Measurements from ENCODE around the gene DOCK8.
A peak's percentile ranks its signal among the peaks of the same experiment; 100 is the strongest.

DOCK8 gene

GRCh38 chr9:341634-342421 is 127.2 kb downstream of the DOCK8 start:
- POLR2A ChIA-PET: no interaction called here
- no peak for TF ChIP-seq ZNF384 (IDR thresholded peaks at IDR 0.05)
- TF ChIP-seq NFRKB (IDR thresholded peaks at IDR 0.05): no peak
- TF ChIP-seq TARDBP (IDR thresholded peaks at IDR 0.05): no peak
- TF ChIP-seq HDGF (IDR thresholded peaks at IDR 0.05; ENCODE audit: borderline replicate concordance): no peak
- TF ChIP-seq SP1 (IDR thresholded peaks at IDR 0.05): no peak
- TF ChIP-seq SUZ12 (IDR thresholded peaks at IDR 0.05): no peak
- CTCF ChIA-PET: no interaction called here
- DNase-seq (ENCODE audit: extremely low spot score): no peak

- CTCF ChIA-PET: no interaction called here
- no peak for TF ChIP-seq FOXA1 (IDR thresholded peaks at IDR 0.05)
- no peak for DNase-seq (ENCODE audit: extremely low spot score)
- POLR2A ChIA-PET: no interaction called here
Observed at GRCh38 chr9:343773-344172, 129.1 kb downstream of the DOCK8 start.

DNA sequence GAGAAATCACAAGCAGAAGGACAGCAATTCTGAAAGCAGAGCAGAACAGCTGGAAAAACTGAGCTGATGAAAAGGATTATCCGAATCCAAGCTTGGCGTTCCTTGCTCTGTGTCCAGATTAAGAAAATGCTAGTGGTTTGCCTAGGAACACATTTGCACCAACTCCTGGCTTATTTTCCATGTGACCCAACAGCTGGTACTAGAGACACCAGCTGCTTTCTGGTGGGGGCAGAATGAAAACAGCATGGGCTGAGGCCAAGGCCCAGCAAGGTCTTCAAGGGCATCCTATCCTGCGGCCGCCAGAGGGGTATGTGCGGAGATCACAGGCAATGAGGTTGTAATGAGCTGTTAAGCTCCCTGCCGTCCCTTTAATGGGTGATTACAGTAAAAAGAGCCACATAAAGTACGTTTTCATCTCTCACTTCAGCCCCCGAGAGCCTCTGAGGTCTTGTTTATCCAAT is 131.5 kb downstream of the DOCK8 start:
- no peak for TF ChIP-seq LEF1 (IDR thresholded peaks at IDR 0.05; ENCODE audit: borderline replicate concordance)
- TF ChIP-seq FOXA1 (IDR thresholded peaks at IDR 0.05): no peak
- no peak for TF ChIP-seq ZNF384 (IDR thresholded peaks at IDR 0.05)
- no peak for TF ChIP-seq FOXK2 (IDR thresholded peaks at IDR 0.05)
- TF ChIP-seq FOXM1 (IDR thresholded peaks at IDR 0.05; ENCODE audit: borderline replicate concordance): no peak
- no peak for TF ChIP-seq TARDBP (IDR thresholded peaks at IDR 0.05)
- no peak for TF ChIP-seq SP1 (IDR thresholded peaks at IDR 0.05)
- no peak for DNase-seq (ENCODE audit: extremely low spot score)
- CTCF ChIA-PET: no interaction called here
- POLR2A ChIA-PET: no interaction called here

DNA sequence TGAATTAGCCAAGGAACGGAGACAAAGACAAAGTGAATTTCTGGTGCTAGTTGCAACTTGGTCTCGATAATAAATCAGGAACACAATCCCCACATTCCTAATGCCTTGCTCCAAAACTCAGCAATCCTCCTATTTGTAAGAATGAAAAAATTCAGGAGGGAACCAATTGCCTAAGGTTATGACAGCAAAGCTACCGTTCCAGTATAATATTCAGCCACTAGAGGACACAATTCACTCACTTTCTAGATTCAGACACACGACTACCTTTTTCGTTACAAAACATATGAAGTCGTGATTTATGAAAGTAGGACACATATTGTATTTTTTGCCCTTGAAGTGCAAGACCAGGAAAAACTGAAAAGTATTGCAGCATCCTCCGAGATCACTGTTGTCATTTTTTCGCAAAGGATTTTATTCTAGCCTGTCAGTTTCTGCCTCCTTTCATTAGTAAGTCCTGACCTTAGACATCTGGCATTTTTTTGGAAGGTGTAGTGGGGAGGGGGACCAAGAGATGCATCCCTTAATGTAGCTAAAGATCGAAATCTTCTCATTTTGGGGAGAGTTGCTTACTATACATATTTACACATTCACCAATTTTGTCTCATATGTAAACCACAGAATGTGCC is 133.1 kb downstream of the DOCK8 start:
- ChIA-PET CTCF (interaction anchor here (0.7 kb wide), 1 partner anchor 91 kb away, joined by 3 read pairs; no protein-coding TSS in a partner anchor), POLR2A (no interaction called here)
- peak; percentile 19 for DNase-seq (ENCODE audit: extremely low spot score)
- TF ChIP-seq LEF1 (IDR thresholded peaks at IDR 0.05; ENCODE audit: borderline replicate concordance) (no peak), NFRKB (IDR thresholded peaks at IDR 0.05) (no peak), FOXK2 (IDR thresholded peaks at IDR 0.05) (no peak), FOXA1 (IDR thresholded peaks at IDR 0.05) (no peak), TARDBP (IDR thresholded peaks at IDR 0.05) (no peak), L3MBTL2 (conservative IDR thresholded peaks at IDR 0.05) (no peak), SUZ12 (IDR thresholded peaks at IDR 0.05) (no peak), BHLHE40 (IDR thresholded peaks at IDR 0.05; ENCODE audit: borderline replicate concordance) (no peak)

DNA sequence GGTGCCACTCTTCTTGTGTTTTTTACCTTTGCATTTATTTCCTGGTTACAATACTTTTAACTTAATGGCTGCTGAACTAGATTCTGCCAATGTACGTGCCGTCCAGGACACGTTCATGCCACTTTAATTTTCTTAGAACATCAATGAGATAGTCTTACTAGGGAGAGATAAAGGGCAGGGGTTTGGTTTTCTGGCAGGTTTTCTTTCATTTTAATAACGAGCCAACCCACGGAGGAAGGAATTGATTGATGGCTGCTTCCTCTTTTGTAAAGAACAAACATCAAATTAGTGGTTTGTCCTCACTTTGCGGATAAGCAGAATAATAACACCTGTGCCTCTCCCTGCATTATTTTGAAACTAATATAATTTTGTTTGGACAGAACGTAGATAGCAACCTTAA is 135.7 kb downstream of the DOCK8 start:
- ChIA-PET POLR2A (no interaction called here), CTCF (no interaction called here)
- TF ChIP-seq ARNT (IDR thresholded peaks at IDR 0.05): no peak
- no peak for TF ChIP-seq FOXA1 (IDR thresholded peaks at IDR 0.05)
- TF ChIP-seq FOXM1 (IDR thresholded peaks at IDR 0.05; ENCODE audit: borderline replicate concordance): no peak
- TF ChIP-seq TARDBP (IDR thresholded peaks at IDR 0.05): no peak
- no peak for TF ChIP-seq ZNF384 (IDR thresholded peaks at IDR 0.05)
- no peak for TF ChIP-seq SUZ12 (IDR thresholded peaks at IDR 0.05)
- no peak for TF ChIP-seq FOXK2 (IDR thresholded peaks at IDR 0.05)
- no peak for TF ChIP-seq L3MBTL2 (conservative IDR thresholded peaks at IDR 0.05)
- no peak for TF ChIP-seq NFRKB (IDR thresholded peaks at IDR 0.05)
- TF ChIP-seq, protein P1, sequence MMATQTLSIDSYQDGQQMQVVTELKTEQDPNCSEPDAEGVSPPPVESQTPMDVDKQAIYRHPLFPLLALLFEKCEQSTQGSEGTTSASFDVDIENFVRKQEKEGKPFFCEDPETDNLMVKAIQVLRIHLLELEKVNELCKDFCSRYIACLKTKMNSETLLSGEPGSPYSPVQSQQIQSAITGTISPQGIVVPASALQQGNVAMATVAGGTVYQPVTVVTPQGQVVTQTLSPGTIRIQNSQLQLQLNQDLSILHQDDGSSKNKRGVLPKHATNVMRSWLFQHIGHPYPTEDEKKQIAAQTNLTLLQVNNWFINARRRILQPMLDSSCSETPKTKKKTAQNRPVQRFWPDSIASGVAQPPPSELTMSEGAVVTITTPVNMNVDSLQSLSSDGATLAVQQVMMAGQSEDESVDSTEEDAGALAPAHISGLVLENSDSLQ (IDR thresholded peaks at IDR 0.05): no peak
- TF ChIP-seq LEF1 (IDR thresholded peaks at IDR 0.05; ENCODE audit: borderline replicate concordance): no peak
- no peak for TF ChIP-seq CTBP1 (IDR thresholded peaks at IDR 0.05; ENCODE audit: borderline replicate concordance)
- no peak for TF ChIP-seq SP1 (IDR thresholded peaks at IDR 0.05)
- no peak for DNase-seq (ENCODE audit: extremely low spot score)

GRCh38 chr9:351916-352315 is 137.3 kb downstream of the DOCK8 start:
- no peak for DNase-seq (ENCODE audit: extremely low spot score)
- ChIA-PET POLR2A (no interaction called here), CTCF (no interaction called here)
- TF ChIP-seq BHLHE40 (IDR thresholded peaks at IDR 0.05; ENCODE audit: borderline replicate concordance): no peak
- no peak for TF ChIP-seq FOXM1 (IDR thresholded peaks at IDR 0.05; ENCODE audit: borderline replicate concordance)
- TF ChIP-seq CTBP1 (IDR thresholded peaks at IDR 0.05; ENCODE audit: borderline replicate concordance): no peak
- no peak for TF ChIP-seq FOXA1 (IDR thresholded peaks at IDR 0.05)
- no peak for TF ChIP-seq NFRKB (IDR thresholded peaks at IDR 0.05)
- no peak for TF ChIP-seq ELF4 (IDR thresholded peaks at IDR 0.05)
- TF ChIP-seq L3MBTL2 (conservative IDR thresholded peaks at IDR 0.05): no peak
- no peak for TF ChIP-seq SUZ12 (IDR thresholded peaks at IDR 0.05)
- TF ChIP-seq ZNF384 (IDR thresholded peaks at IDR 0.05): no peak
- TF ChIP-seq, protein P1 (IDR thresholded peaks at IDR 0.05): no peak
- no peak for TF ChIP-seq ARNT (IDR thresholded peaks at IDR 0.05)
- TF ChIP-seq FOXK2 (IDR thresholded peaks at IDR 0.05): no peak
- TF ChIP-seq TARDBP (IDR thresholded peaks at IDR 0.05): no peak
- TF ChIP-seq SP1 (IDR thresholded peaks at IDR 0.05): no peak
- no peak for TF ChIP-seq LEF1 (IDR thresholded peaks at IDR 0.05; ENCODE audit: borderline replicate concordance)
- TF ChIP-seq HDGF (IDR thresholded peaks at IDR 0.05; ENCODE audit: borderline replicate concordance): no peak

DNA sequence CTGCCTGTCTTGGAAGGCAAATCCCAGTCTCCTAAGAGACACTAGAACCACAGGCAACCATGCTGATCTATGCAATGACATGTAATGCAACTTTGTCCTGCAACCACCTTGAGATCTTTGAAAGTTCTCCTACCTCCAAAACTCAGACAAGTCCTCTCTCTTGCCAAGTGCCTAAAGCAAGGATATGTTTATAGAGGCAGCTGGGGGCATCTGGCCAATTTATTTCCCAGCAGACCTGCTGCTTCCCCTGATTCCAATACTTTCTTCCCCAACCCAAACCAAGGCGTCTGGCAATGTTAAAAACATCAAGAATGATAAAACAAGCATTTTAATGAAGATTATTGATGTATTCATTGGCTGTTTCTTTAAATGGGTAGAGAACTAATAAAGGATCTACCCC is 138.4 kb downstream of the DOCK8 start:
- DNase-seq (ENCODE audit: extremely low spot score): no peak
- ChIA-PET POLR2A (no interaction called here), CTCF (no interaction called here)
- TF ChIP-seq ELF4 (IDR thresholded peaks at IDR 0.05) (no peak), LEF1 (IDR thresholded peaks at IDR 0.05; ENCODE audit: borderline replicate concordance) (no peak), SUZ12 (IDR thresholded peaks at IDR 0.05) (no peak), ARNT (IDR thresholded peaks at IDR 0.05) (no peak), NFRKB (IDR thresholded peaks at IDR 0.05) (no peak), FOXA1 (IDR thresholded peaks at IDR 0.05) (no peak), ZNF384 (IDR thresholded peaks at IDR 0.05) (no peak), L3MBTL2 (conservative IDR thresholded peaks at IDR 0.05) (no peak), FOXK2 (IDR thresholded peaks at IDR 0.05) (no peak), FOXM1 (IDR thresholded peaks at IDR 0.05; ENCODE audit: borderline replicate concordance) (no peak), HDGF (IDR thresholded peaks at IDR 0.05; ENCODE audit: borderline replicate concordance) (no peak), BHLHE40 (IDR thresholded peaks at IDR 0.05; ENCODE audit: borderline replicate concordance) (no peak)
- TF ChIP-seq, protein P1 (IDR thresholded peaks at IDR 0.05): no peak
